Prostate gland (tissue), 2 donors: Measurements from ENCODE around the gene PRMT5. TPM values are rescaled to one million over a fixed set of nuclear protein-coding genes. Genes with fewer than 3 reads are reported as not detected.

Experiments used
- DNase-seq: peaks from one replicate; pipeline ENCODE4 v3.0.0-alpha.2; 2019; ENCODE audit warnings: low spot score
- H3K27ac ChIP-seq, 2 donors: fragments of 200-600 bp; sonication (generic); 2 replicates each; pipeline ENCODE4 v1.5.1; 2017 to 2019
- H3K27me3 ChIP-seq: fragments of 200-600 bp; sonication (generic); replicated peaks from 2 replicates; pipeline ENCODE4 v1.5.1; 2019; ENCODE audit not compliant: insufficient read depth
- H3K36me3 ChIP-seq, 2 donors: fragments of 200-600 bp; sonication (generic); 1 replicate in 1 of 2; 2 replicates in 1 of 2; pipeline versions ENCODE4 v1.5.1 to v1.8.1; 2017 to 2019
- H3K4me1 ChIP-seq: fragments of 200-600 bp; sonication (generic); replicated peaks from 2 replicates; pipeline ENCODE4 v1.5.1; 2019
- H3K4me3 ChIP-seq, 2 donors: fragments of 200-600 bp; sonication (generic); 2 replicates each; pipeline ENCODE4 v1.5.1; 2017 to 2019
- H3K9me3 ChIP-seq: fragments of 200-600 bp; sonication (generic); 2 replicates; pipeline ENCODE4 v1.5.1; 2017
- POLR2A ChIP-seq: fragments of 450-650 bp; IDR thresholded peaks from one replicate; pipeline ENCODE4 v1.6.1; 2016; ENCODE audit warnings: antibody characterized with exemption, mild to moderate bottlenecking
- POLR2AphosphoS5 ChIP-seq: sonication (generic); formaldehyde crosslinking; IDR thresholded peaks from one replicate; pipeline ENCODE4 v1.6.1; 2017; ENCODE audit warnings: antibody characterized with exemption
- WGBS: methylation state at CpG from one replicate; pipeline ENCODE4 v1.1.5; 2018; 5-methylcytosine and 5-hydroxymethylcytosine counted together
- intact Hi-C: fragments of 100-400 bp; cut with DNase I; formaldehyde crosslinking; loops from one replicate; pipeline ENCODE4 v1.14.2; 2022
- total RNA-seq, 2 donors: library from RNA; depleted of rRNA; stranded (reverse); fragments of >200 nt; gene quantifications; one replicate each; pipeline ENCODE4 v1.1.0, GENCODE V29; 2016
- TF ChIP-seq, protein P1 (sequence below), 4 experiments: fragments of 200-600 bp in 2 of 4; fragments of 450-650 bp in 2 of 4; sonication (generic) in 2 of 4; IDR thresholded peaks; 1 replicate in 3 of 4; 2 replicates in 1 of 4; pipeline ENCODE4 v1.5.1; 2016 to 2019; ENCODE audit warnings: antibody characterized with exemption in 4 of 4, mild to moderate bottlenecking in 2 of 4, moderate library complexity in 2 of 4

Gene PRMT5
- total RNA-seq, 2 donors from 2014 or later, result 65.0 to 71.0 TPM

GRCh38 chr14:22932146-22932545 is 3.0 kb upstream of the PRMT5 start:
- no peak for TF ChIP-seq POLR2AphosphoS5
- TF ChIP-seq POLR2A, result no peak
- TF ChIP-seq, protein P1, sequence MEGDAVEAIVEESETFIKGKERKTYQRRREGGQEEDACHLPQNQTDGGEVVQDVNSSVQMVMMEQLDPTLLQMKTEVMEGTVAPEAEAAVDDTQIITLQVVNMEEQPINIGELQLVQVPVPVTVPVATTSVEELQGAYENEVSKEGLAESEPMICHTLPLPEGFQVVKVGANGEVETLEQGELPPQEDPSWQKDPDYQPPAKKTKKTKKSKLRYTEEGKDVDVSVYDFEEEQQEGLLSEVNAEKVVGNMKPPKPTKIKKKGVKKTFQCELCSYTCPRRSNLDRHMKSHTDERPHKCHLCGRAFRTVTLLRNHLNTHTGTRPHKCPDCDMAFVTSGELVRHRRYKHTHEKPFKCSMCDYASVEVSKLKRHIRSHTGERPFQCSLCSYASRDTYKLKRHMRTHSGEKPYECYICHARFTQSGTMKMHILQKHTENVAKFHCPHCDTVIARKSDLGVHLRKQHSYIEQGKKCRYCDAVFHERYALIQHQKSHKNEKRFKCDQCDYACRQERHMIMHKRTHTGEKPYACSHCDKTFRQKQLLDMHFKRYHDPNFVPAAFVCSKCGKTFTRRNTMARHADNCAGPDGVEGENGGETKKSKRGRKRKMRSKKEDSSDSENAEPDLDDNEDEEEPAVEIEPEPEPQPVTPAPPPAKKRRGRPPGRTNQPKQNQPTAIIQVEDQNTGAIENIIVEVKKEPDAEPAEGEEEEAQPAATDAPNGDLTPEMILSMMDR (IDR thresholded peaks at IDR 0.05), result no peak
- WGBS, result 63% methylated on average over 3 of the region's 3 CpGs
- Histone ChIP-seq H3K36me3 (no peaks in the 10 kb centered on the region), H3K4me1 (peaks cover 12% of the 10 kb centered on the region), H3K4me3 (no peak overlapping the region), H3K27ac (no peak overlapping the region), H3K27me3 (no peaks in the 10 kb centered on the region), H3K9me3 (no peaks in the 10 kb centered on the region)
- intact Hi-C loops, result no loop called here
- no peak for DNase-seq

DNA sequence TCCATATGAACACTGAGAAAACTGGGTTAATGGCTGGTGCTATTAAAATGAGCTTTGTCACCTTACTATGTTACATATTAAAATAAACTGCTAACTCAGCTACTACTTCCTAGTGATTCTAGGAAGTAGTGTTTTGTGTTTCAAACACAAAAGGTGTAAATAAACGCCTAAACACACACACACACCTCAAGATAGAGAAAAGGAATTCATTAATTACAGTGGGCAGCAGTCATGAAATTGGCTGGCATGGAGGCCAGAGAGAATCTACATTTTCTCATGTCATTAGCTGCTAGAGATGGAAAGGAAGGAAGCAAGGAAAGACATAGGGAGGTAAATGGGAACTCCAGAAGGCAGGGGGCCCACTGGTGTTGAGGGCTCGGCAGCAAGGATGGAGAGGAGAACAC is 787 bp upstream of the PRMT5 start:
- H3K27me3 ChIP-seq, result no peaks in the 10 kb centered on the region
- intact Hi-C loops, result loop anchor here (2.0 kb wide), 1 partner anchor 53 kb away; the partner anchor contains the start of gene AJUBA
- H3K36me3 ChIP-seq, result no peaks in the 10 kb centered on the region
- TF ChIP-seq POLR2AphosphoS5 (no peak), POLR2A (no peak)
- TF ChIP-seq, protein P1 (IDR thresholded peaks at IDR 0.05), result no peak
- H3K9me3 ChIP-seq, result no peaks in the 10 kb centered on the region
- 6% methylated on average over 2 of the region's 2 CpGs for WGBS
- H3K27ac ChIP-seq, result peak overlapping the region; percentile 82 to 83
- peaks cover 12% of the 10 kb centered on the region for H3K4me1 ChIP-seq
- H3K4me3 ChIP-seq, result peak overlapping the region; percentile 27 to 29
- DNase-seq, result peak; percentile 15

DNA sequence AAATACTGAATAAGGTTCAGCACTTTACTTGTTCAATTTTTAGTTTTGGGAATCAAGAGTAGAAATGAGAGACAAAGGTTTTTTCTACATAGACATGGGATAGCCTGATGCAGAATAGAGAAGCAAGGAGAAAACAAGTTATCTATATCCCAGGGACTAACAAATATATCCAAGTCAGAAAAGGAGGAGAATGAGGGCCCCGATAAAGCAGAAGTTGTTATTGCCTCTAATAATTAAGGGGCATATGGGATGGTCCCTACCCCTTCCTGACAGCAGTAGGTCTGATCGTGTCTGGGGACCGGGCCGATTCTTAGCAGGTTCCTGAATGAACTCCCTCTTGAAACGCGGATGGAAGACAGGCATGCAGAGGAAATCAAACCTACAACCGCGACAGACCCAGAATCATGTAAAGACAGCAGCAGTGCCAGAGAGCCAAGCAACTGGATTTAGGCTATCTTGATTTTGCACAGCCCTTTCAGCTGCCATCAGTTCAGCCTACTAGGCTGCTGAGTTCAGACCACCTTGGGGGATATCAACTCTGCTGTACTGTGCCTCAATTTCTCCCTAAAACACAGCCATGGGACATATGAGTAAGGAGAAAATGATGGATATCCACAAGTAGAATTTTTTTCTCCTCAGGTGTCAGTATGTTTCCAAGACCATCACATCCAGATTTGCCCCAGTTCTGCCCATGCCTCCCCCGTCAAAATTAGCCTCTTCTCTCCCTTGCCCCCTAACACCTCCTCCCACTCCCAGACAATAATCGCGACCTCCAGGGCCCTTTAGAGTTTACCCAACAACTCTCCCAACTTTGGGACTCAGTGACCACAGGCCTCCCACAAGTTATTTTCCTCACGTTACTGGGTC is 706 bp downstream of the PRMT5 start:
- peak overlapping the region; percentile 83 to 96 for H3K4me3 ChIP-seq
- peak overlapping the region; percentile 86 to 93 for H3K27ac ChIP-seq
- no peak for DNase-seq
- TF ChIP-seq, protein P1 (IDR thresholded peaks at IDR 0.05), result no peak
- TF ChIP-seq POLR2AphosphoS5 (no peak), POLR2A (no peak)
- intact Hi-C loops, result no loop called here
- H3K36me3 ChIP-seq, result peaks cover 0 to 11% of the 10 kb centered on the region in 2 donors
- H3K4me1 ChIP-seq, result peaks cover 12% of the 10 kb centered on the region
- 14% methylated on average over 12 of the region's 12 CpGs for WGBS
- H3K9me3 ChIP-seq, result no peaks in the 10 kb centered on the region
- H3K27me3 ChIP-seq, result no peaks in the 10 kb centered on the region

- no peak overlapping the region for H3K4me3 ChIP-seq
- WGBS, result 82% methylated on average over 4 of the region's 4 CpGs
- H3K4me1 ChIP-seq, result peaks cover 12% of the 10 kb centered on the region
- peaks cover 0 to 11% of the 10 kb centered on the region in 2 donors for H3K36me3 ChIP-seq
- intact Hi-C loops, result no loop called here
- no peak for DNase-seq
- TF ChIP-seq POLR2AphosphoS5, result no peak
- TF ChIP-seq POLR2A, result no peak
- TF ChIP-seq, protein P1 (IDR thresholded peaks at IDR 0.05), result no peak
- no peaks in the 10 kb centered on the region for H3K9me3 ChIP-seq
- H3K27ac ChIP-seq, result no peak overlapping the region
- H3K27me3 ChIP-seq, result no peaks in the 10 kb centered on the region
These were observed 2.9 kb downstream of the PRMT5 start for GRCh38 chr14:22926316-22926715.

DNA sequence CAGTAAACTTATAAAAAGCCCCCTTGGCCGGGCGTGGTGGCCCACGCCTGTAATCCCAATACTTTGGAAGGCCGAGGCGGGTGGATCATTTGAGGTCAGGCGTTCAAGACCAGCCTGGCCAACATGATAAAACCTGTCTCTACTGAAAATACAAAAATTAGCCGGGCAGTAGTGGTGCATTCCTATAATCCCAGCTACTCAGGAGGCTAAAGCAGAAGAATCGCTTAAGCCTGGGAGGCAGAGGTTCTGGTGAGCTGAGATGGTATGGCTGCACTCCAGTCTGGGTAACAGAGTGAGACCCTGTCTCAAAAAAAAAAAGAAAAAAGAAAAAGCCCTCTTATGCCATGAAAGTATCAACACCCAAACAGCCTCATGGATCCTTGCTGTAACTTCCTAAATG is 3.7 kb downstream of the PRMT5 start:
- 93% methylated on average over 8 of the region's 8 CpGs for WGBS
- Histone ChIP-seq H3K27ac (no peak overlapping the region), H3K4me1 (peaks cover 12% of the 10 kb centered on the region), H3K4me3 (no peak overlapping the region), H3K27me3 (no peaks in the 10 kb centered on the region), H3K36me3 (peaks cover 0 to 15% of the 10 kb centered on the region in 2 donors), H3K9me3 (no peaks in the 10 kb centered on the region)
- intact Hi-C loops, result no loop called here
- DNase-seq, result no peak
- TF ChIP-seq POLR2A (no peak), POLR2AphosphoS5 (no peak)
- TF ChIP-seq, protein P1 (IDR thresholded peaks at IDR 0.05), result no peak
